GM12892 (cell line): ENCODE results near the gene KCNK10.

Source experiments
- POLR2A ChIP-seq: IDR thresholded peaks from 2 replicates; pipeline ENCODE4 v1.6.1; 2011; ENCODE audit warnings: low read depth, low read length, control low read depth
- POLR2AphosphoS5 ChIP-seq: IDR thresholded peaks from 2 replicates; pipeline ENCODE4 v1.6.1; 2011; ENCODE audit warnings: low read depth, low read length, control low read depth
- TAF1 ChIP-seq: IDR thresholded peaks from 2 replicates; pipeline ENCODE4 v1.6.1; 2011; ENCODE audit warnings: low read depth, mild to moderate bottlenecking, control low read depth, low read length, borderline replicate concordance

GRCh38 chr14:88154321-88154720 is 168.7 kb downstream of the KCNK10 start:
- TF ChIP-seq POLR2AphosphoS5 (no peak), POLR2A (no peak), TAF1 (no peak)
